Fibroblast of skin of right biceps (primary cell): ENCODE measurements around the gene ZNF536.
"Not testable (repeated sequence)": the region's sequence is repeated elsewhere in the genome, so short reads cannot be mapped to it uniquely, and the experiment has no call there.

Experiments
- DNase-seq: peaks from one replicate; pipeline ENCODE4 v3.0.0-alpha.2; 2013

ZNF536 gene

GRCh38 chr19:30423481-30423880 lies 51.3 kb downstream of the ZNF536 start:
- DNase-seq = no peak

GRCh38 chr19:30425885-30426838 lies 54.0 kb downstream of the ZNF536 start:
- no peak for DNase-seq

- DNase-seq = no peak
Measured at GRCh38 chr19:30426864-30427263, 54.7 kb downstream of the ZNF536 start.

- DNase-seq = no peak
Measured at GRCh38 chr19:30428092-30428680, 56.0 kb downstream of the ZNF536 start.

- no peak for DNase-seq
Measured at GRCh38 chr19:30428844-30429243, 56.7 kb downstream of the ZNF536 start.

- no peak for DNase-seq
Measured at GRCh38 chr19:30430206-30430734, 58.1 kb downstream of the ZNF536 start.

GRCh38 chr19:30431591-30431990 lies 59.4 kb downstream of the ZNF536 start:
- DNase-seq = no peak

- DNase-seq = no peak
Measured at GRCh38 chr19:30434797-30435594, 62.8 kb downstream of the ZNF536 start.

- DNase-seq = no peak
Measured at GRCh38 chr19:30437869-30438268, 65.7 kb downstream of the ZNF536 start.

GRCh38 chr19:30439310-30439709 lies 67.1 kb downstream of the ZNF536 start:
- DNase-seq = no peak

GRCh38 chr19:30441011-30441410 lies 68.8 kb downstream of the ZNF536 start:
- DNase-seq = no peak

GRCh38 chr19:30442674-30443073 lies 70.5 kb downstream of the ZNF536 start:
- no peak for DNase-seq

GRCh38 chr19:30443531-30444252 lies 71.5 kb downstream of the ZNF536 start:
- no peak for DNase-seq

GRCh38 chr19:30444253-30444671 lies 72.1 kb downstream of the ZNF536 start:
- DNase-seq = no peak

GRCh38 chr19:30444686-30445232 lies 72.6 kb downstream of the ZNF536 start:
- DNase-seq = no peak

- no peak for DNase-seq
Measured at GRCh38 chr19:30445385-30445784, 73.2 kb downstream of the ZNF536 start.

GRCh38 chr19:30446120-30446519 lies 73.9 kb downstream of the ZNF536 start:
- not testable (repeated sequence) for DNase-seq

- DNase-seq = peak; percentile 93
Measured at GRCh38 chr19:30446850-30447552, 74.8 kb downstream of the ZNF536 start.

- no peak for DNase-seq
Measured at GRCh38 chr19:30447553-30447870, 75.3 kb downstream of the ZNF536 start.

GRCh38 chr19:30448386-30449077 lies 76.3 kb downstream of the ZNF536 start:
- peak; percentile 38 for DNase-seq

GRCh38 chr19:30449078-30449590 lies 77.0 kb downstream of the ZNF536 start:
- peak; percentile 25 for DNase-seq
